Measurements from ENCODE around the gene CRADD.
A peak's percentile ranks its signal among the peaks of the same experiment; 100 is the strongest.

Gene CRADD

DNA sequence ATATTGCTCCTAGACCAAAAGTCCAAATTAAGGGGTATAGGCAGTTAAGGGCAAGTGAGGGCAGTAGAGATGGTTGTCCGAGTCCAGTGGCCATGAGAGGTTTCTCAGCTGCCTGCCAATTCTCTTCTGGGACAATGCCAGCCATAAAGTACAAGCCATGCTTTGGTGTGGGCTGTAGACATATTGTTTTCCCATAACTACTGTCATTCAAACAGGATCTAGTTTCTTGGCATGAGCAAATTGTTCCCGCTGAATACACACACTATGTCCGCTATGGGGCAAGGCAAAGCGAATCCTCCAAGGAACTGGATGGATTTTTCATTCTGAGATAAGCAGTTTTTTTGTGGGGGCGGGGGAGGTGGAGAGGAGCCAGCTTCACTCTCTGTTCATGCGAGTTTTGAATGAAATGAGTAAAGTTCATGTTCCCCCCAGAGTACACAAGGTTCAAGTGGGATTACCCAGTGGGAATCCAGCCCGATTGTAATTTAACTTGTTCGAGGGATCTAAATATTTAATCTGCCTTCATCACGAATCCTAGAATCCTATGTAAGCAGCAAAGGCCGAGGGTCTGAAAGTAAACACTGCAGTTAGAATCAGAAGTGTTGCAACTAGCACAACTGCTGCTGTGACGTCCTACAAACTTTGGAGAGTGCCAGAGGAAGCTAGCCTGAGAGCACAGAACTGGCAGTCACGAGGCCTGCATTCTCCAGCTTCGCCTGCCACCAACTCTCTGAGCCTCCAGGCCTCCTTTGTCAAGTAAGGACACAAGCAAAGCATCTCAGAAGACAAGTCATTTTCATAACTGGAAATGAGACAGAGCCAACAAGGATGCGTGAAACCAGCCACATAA, 137.0 kb downstream of the CRADD start:
- peak in 40 of 42 donors; percentile 9 to 84 (median 60) for DNase-seq
- intact Hi-C loops (cut with DNase I) = loop anchor here (10.0 kb wide), 1 partner anchor 139 kb away; the partner anchor contains the start of gene CRADD

DNA sequence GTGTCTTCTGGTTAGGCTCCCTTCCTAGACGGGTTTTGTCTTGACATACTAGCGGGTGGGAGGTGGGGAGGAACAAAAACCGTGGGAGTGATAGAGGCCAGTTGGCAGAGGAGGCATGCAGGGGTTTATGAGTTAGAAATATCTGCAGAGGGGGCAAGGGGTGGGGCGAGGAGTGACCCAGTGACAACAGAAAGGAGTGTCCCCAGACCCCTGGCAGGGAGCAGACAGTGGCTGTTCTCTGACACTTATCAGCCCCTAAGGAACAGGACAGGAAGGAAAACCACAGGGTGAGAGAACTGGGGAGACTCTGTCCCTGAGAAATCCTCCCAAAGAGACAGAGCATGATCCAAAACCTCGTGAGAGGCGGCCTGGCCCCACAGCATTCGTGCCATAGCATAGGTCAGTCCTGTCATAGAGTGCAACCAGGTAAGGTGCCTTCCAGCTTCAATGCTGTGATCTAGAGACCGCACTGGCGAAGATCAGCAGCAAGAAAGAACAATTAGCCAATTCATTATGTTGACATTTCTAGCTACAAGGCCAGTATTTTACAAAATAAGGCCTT, 141.4 kb downstream of the CRADD start:
- intact Hi-C loops (cut with DNase I) = loop anchor here (10.0 kb wide), 1 partner anchor 144 kb away; the partner anchor contains the start of gene CRADD
- peak in 1 of 42 donors; percentile 7 for DNase-seq

DNA sequence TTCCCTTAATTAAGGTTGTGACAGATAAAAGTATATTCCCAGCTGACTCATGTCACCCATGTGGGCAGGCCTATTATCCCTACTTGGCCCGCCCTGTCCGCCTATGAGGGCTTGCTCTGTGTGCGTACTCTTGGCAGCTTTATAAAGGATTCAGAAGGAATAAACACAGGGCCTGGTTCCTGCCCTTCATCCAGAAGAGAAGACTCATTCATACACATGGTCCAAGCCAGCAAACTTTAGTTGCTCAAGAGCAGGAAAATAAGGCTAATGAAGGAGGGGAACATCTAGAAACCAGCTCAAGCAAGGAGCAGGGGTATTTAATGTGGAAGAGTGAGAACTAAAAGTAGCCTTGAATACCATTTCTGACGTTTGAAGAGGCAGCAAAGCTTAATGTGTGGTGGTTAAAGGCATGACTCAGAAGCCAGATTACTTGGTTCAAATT, 141.9 kb downstream of the CRADD start:
- peak in 40 of 42 donors; percentile 16 to 84 (median 60) for DNase-seq
- intact Hi-C loops (cut with DNase I) = loop anchor here (10.0 kb wide), 1 partner anchor 144 kb away; the partner anchor contains the start of gene CRADD

DNA sequence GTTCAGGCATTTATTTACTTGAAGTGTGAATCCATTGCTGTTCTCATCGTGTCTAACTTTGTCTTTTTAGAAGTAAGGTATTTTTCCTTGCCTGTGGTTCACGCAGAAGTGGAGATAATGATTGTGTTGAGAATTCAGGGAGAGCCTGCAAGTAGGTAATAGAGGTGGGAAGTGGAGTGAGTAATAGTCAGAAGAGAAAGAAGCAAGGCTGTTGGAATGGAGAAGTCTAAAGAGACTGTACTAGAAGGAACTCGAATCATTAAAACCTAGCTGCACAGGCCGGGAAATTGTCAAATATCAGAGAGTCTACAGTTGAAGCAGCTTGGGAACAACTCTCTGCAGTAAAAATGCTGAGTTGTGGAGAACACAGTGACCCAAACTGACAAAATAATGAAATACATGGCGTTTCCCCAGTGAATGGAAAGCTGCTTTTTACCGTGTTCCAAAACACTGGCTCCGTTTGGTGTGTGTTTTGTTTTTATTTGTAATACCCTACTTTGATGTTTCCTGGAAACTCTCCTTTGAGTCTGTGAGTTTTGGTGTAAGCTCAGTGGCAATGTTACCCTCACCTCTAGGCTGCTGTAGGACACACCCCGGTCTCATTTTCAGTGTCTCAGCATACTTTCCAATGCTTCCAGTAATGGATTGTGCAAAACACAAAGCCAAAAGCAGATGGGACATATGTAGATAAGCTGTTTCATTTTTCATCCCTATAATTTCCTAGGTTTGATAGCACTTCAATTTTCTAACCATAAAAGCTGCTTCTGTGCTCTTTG, 146.6 kb downstream of the CRADD start:
- intact Hi-C loops (cut with DNase I) = no loop called here
- DNase-seq = peak in 2 of 42 donors; percentile 14 to 25

DNA sequence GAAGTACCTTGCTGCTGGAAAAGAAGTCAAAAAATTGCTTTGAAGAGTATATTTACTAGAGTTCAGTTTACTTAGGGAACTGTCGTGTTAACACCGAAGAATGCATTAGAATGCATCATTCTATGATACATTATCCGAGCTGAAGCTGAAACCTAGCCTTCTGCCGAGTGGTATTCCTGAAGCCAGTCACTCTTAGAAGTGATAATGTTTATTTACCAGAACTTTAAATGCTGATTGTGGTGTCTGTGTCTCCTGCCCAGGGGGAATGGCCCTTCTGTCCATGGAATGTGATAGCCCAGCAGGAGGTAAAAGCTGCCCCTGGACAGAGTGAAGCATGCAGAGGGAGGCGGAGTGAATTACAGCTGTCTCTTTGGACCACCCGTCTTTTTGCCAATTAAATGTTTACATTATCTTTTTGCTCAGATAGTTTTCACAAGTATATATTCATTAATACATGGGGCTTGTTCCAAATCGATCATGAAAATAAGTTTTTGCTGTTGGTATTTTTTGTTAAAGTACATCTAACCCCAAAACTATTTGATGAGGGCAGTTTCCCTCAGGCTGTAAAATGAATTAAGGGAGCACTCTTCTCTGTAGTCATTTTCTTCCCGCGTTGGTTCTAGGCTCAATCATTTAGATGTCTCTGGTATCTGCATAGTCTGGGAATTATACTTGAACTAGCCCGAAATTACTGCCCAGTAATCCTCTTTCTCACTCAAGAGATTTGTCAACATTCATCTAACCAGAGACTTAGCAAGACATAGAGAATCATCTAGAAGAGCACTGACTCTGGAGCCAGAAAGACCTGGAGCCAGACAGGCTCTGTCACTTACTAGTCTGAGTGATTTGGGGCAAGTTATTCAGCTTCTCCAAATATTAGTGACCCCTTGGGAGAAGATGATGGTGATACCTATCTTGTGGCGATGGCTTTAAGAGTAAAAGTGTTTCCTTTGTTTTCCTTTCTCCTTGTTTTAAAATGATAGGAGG, 147.6 kb downstream of the CRADD start:
- intact Hi-C loops (cut with DNase I) = no loop called here
- DNase-seq = no peak

DNA sequence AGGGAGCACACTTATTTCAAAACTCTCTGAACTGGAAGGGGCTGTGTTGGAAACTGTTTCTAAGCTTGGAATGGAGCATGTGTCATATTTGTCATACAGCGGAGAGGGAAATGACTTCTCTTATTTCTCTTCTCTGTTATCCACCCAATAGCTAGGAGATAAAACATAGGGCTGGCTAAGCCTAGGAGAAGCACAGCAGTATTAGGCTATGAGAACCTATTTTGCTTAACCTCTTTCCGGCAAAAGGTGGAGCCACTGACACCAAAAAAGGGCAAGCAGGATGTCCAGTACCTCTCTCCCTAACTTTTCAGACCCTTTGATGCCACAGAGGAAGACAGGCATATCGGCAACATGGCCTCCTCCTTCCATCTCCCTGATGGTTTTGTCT, 148.3 kb downstream of the CRADD start:
- intact Hi-C loops (cut with DNase I) = no loop called here
- no peak for DNase-seq

DNA sequence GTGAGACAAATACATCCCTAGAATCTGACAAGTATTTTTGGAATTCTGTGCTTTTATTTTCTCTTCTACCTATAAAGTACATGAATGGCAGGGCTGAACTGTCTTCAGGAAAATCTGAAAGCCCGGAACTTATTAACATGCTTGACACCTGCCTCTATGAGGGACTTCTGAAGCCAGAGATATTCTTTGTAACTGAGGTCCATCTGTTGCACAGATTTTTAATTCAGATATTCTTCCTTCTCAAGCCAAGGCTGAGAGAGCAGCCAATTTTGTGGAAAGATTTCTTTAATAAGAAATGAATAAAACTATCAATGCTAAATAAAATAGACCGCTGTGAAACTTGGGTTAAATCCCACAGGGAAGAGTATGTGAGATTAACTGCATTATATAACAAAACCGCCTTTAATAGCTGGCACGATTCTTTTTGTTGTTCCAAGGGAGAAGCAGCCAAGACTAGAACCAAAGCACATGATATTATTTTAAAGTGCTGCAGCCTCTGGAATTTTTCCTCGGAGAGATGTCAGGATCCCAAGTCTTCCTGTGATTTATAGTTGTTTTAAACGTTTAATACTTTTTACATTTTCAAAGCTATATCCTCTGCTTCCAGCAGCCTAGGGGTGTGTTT, 148.9 kb downstream of the CRADD start:
- intact Hi-C loops (cut with DNase I) = no loop called here
- no peak for DNase-seq

DNA sequence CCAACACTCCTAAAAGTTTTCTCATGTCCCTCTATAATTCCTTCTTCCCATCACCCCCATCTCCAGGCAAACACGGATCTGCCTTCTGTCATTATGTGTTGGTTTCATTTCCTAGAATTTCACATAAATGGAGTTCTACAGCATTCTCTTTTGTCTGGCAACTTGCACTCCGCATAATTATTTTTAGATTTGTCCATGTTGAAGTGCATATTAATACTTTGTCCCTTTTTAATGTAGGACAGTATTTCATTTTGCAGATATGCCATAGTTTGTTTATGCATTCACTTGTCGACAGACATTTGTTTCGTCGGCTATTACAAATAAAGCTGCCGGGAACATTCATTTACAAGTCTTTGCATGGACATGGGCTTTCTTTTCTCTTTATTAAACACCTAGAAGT, 150.0 kb downstream of the CRADD start:
- intact Hi-C loops (cut with DNase I) = no loop called here
- DNase-seq = no peak

DNA sequence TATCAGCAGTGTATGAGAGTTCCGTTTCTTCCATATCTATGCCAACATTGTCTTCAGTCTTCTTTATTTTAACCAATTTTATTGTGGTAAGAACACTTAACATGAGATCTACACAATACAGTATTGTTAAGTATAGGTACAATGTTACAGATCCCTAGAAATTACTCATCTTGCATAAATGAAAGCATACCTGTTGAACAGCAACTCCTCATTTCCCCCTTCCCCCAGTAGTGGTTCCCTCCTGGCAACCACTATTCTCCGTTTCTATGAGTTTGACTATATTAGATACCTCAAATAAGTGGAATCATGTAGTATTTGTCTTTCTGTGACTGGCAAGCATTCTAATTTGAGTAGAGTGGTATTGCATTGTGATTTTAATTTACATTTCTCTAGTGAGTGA, 150.5 kb downstream of the CRADD start:
- no peak for DNase-seq
- intact Hi-C loops (cut with DNase I) = no loop called here

DNA sequence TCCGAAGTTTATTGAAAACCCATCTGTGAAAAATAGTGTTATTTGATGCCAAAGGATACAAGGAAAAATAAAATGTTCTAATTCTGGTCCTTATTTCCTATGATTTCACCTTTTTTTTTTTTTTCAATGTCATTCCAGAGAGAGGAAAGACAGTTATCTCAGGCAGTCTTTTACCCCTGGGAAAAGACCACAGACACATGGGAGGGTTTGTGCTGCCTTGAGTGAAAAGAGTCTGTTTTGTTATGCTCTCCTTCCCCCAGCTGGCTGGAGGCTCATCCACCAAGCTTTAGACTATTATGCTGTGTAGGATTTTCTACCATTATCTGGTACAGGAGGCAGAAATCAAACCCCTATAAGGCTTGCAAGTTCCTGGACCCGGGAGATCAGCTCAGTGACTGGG, 151.8 kb downstream of the CRADD start:
- intact Hi-C loops (cut with DNase I) = no loop called here
- DNase-seq = peak in 2 of 42 donors; percentile 21 to 33

DNA sequence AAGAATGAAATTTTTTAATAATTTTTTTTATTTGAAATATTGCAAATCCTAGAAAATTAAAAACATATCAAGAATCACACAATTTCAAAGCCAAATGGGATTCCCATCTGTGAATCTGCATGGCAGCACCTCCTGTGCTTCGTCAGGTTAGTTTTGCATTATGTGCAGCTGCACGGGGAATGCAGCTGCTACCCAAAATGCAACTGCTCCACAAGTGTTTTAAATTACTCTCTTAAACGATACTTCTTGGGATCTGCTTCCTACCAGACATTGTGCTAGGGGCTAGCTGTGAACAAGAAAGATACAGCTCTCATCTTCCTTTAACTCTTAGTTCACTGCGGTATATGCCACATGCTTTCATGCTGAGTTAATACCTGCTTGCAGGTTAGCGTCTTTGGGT, 154.2 kb downstream of the CRADD start:
- DNase-seq = no peak
- intact Hi-C loops (cut with DNase I) = no loop called here

DNA sequence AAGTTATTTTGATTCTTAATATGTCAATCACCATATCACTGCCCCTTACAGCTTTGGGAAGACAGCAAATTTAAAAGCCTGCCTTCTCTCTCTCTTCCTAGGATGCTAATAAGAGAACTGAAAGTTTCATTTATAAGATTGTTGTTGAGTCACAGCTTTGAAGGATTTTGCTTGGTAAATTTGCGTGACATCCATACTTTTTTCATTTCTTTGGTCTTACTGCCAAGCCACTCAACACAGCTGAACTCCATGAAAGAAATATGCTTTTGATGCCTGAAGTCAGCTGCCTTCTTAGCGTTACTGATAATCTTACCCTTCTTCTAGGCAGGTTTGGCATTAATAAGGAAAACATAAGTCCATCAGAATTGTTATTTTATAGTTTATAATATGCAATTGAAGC, 155.0 kb downstream of the CRADD start:
- intact Hi-C loops (cut with DNase I) = no loop called here

DNA sequence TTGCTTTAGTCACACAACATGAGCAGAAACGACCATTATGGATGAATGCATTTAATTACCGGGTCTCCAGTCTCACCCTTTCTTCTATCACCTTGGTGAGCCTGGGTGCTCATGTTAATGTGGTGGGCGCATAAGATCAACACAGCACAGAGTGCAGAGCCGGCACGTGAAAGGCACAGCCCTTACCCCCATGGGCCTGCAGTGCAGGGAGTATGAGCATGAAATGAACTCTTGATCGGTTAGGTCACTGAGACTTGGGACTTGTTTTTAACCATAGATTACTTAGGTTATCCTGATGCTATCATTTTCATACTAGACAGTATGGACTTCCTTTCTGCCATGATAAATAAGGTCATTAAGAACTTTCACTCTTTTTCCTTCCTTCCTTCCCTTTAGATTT, 156.8 kb downstream of the CRADD start:
- intact Hi-C loops (cut with DNase I) = no loop called here
- no peak for DNase-seq

More for the DNA sequence above, 155.0 kb downstream of the CRADD start:
- DNase-seq = no peak

DNA sequence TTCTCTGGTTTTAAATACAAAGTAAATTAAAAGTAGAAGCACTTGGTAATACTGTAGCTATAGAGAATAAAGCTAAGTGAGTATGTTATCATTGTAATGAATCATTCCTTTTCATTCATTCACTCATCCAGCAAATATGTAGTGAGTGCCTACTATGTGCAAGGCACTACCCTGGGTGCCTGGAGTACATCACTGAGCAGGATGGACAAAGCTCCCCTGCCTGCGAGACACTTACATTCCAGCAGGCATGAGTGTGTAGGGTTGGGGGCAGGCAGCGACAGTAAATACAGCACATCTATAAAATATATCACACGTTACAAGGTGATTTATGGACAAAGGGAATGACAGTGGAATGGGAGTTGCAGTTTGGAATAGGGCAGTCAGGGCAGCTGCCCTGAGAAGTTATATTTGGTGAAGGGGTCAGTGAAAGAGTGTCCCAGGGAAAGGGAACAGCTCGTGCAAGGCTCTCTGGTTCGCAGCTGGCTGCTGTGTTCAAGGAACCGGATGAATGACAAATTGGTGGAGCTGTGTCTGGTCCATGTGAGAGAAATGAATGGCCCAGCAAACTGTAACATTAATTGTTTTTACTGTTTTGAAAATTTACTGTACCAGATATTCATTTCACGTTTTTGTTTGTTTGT, 159.6 kb downstream of the CRADD start:
- intact Hi-C loops (cut with DNase I) = no loop called here
- DNase-seq = no peak

DNA sequence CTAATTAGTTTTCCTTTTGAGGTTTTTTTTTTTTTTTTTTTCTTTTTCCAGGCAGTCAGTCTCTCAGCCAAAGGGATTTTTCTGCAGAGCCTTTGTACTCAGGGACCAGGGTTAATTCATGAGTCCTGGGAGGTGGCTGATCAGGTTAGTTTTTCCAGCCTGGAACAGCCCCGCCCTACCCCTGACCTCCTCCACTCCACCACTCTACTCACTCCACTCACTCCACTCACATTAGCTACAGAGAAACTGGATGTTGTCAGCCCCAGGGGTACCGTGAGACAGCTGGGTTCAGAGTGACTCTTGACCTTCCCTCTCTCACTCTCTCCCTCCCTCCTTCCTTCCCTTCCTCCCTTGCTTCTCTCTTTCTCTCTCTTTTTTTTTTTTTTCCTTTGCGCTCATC, 161.0 kb downstream of the CRADD start:
- no peak for DNase-seq
- intact Hi-C loops (cut with DNase I) = no loop called here

DNA sequence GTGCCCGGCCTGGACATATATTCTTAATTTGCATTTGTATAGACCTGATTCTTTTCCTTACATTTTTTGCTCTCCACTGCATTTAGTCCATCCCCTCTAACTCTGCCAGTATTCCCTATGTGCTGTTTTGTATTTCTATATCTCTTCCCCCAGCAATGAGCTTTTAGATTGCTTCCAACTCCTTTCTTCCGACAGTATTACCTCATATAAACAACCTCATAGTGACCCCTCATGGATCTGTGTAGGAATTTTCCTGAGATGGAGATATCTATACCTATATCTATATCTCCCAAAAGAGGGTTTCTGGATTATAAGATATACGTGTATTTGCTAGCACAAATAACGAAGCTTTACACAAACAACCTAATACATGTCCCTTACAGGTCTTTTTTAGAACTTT, 161.9 kb downstream of the CRADD start:
- no peak for DNase-seq
- intact Hi-C loops (cut with DNase I) = no loop called here

DNA sequence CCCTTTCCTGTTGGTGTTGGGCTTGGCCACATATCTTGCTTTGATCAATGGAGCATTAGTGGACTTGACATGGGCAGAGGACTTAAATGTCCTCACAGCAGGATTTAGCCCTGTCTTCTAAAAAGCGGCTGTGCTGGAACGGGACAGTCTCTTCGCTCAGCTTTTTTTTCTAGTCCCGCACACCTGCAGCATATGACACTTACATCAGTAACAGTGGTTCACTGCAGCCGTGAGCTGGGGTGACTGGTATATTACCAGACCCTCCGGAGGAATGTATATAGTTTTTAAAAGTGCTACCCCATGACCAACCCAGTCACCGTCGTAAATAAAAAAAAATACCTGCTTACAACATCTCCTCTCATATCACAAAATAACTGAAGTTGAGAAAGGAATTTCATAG, 164.5 kb downstream of the CRADD start:
- no peak for DNase-seq
- intact Hi-C loops (cut with DNase I) = no loop called here
